NCI-H1694 (cell line): ENCODE measurements around the gene LSM2.

ENCODE experiments used
- DNase-seq: peaks from one replicate; lab custom pipeline; 2025; lab: John Stamatoyannopoulos, UW

LSM2 gene

GRCh38 chr6:31776989-31777666 lies 29.6 kb downstream of the LSM2 start, which contains the start of gene VWA7:
Gene VWA7, minus strand, starts transcription at chr6:31777328. Its CDS starts 549 bp downstream, at chr6:31776779.
- no peak for DNase-seq

- no peak for DNase-seq
These were observed 30.2 kb downstream of the LSM2 start for GRCh38 chr6:31776485-31776988.

- DNase-seq = no peak
These were observed 30.9 kb downstream of the LSM2 start for GRCh38 chr6:31775633-31776484.

- DNase-seq = no peak
These were observed 31.6 kb downstream of the LSM2 start for GRCh38 chr6:31775184-31775583.

DNA sequence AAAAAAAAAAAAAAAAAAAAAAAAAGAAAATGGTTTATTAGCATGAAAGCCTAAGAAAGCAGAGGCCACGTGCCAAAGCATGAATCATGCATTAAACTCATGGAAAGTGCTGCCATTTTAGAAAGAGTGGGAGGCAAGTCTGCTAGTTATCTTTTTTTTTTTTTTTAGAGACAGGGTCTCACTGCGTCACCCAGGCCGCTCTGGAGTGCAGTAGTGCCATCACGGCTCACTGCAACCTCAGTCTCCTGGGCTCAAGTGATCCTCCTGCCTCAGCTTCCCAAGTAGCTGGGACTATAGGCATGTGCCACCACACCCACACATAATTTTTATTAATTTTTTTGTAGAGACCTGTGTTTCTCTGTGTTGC lies 34.8 kb downstream of the LSM2 start:
- no peak for DNase-seq

DNA sequence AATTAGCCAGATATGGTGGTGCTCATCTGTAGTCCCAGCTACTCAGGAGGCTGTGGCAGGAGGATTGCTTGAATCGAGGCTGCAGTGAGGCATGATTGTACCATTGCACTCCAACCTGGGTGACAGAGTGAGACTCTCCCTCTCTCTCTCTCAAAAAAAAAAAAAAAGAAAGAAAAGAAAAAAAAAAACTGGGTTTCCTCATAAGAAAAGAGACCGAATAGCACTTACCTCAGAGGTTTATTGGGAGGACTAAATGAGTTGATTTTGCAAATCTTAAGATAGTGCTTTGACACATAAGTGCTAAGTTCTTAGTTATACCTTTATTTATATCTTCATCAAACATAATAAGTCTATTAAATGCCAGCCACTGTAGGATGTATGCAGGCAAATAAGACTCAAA lies 35.9 kb downstream of the LSM2 start:
- DNase-seq = no peak

- DNase-seq = no peak
These were observed 36.9 kb downstream of the LSM2 start for GRCh38 chr6:31769684-31770371.

GRCh38 chr6:31768363-31769257 lies 38.2 kb downstream of the LSM2 start:
- DNase-seq = no peak

DNA sequence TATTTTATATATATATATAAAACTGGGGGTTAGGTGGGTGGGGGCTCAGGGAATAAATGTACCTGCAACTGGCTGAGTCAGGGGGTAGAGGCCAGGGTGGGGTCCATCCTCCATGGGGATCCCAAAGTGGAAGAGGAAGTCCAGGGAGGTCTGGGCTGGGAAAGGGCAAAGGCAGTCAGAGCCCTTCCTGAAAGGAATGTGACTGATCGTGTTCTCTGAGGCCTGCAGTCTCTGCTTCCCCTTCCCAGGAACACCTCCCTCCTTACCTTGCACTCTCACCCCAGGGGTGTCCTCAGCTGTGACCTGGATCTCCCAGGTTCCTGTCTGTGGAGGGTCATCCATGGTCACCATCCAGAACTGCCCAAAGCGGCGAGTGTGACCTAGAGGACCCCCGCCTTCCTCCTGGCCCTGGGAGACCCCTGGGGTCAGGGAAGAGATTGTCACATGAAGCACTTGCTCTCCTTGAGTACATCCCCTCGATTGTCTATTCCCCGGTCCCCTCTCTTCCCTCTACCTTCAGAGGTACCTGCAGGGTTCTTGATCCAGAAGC lies 39.6 kb downstream of the LSM2 start:
- DNase-seq = no peak

DNA sequence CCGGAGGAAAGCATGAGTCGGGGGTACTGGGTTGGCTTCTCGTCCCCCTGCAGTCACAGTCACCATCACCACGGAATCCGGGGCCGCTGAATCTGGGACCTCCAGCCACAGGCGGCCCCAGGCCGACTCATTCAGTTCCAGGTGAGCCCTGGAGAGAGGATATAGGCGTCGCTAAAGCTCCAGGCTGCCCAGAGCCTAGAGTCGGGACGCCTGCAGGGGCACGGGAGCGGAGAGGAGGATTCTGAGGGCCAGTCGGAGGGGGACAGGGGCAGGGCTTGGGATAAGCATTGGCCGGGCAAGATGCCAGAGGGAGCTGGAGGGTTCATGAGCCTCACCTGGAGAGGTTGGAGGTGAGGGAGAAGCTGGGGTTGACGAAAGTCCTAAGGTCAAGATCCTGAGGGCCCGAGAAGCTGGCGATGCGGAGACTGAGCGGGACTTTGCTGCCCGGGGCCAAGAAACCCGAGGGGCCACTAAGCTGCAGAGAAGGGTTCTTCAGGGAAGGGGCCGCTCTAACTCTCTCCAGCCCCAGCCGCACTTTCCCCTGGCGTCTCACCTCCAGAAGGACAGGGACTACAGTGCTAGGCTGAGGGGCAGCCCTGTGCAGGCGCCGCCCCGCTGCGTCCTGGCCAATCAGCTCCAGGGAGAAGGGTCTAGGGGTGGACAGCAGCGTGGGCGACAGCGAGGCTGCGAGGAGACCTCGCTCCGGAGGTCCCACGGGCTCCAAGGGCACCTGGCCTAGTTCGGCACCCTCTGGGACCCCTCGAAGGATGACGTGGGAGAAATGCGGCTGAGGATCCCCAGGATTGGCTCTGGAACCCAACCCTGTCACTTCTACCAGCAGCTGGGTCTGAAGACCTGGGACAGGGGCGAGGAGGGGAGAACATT lies 40.6 kb downstream of the LSM2 start:
- no peak for DNase-seq

DNA sequence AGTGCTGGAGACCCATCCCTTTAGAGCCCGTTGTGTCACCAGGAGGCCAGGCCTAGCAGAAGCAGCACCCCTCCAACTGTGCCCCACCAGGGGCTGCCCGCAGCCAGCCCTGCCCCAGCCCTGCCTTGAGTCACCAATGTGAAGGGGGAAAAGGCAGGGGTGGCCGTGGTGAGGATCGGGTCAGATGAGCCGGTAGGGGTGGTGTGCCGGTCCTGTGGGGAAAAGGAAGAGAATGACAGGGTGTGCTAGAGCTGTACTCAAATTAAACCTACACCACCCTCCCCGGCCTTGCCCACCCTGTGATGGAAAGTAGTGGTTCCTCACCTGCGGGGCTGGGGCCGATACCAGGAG lies 41.2 kb downstream of the LSM2 start:
- DNase-seq = no peak

- no peak for DNase-seq
These were observed 42.6 kb downstream of the LSM2 start for GRCh38 chr6:31764198-31764597.

DNA sequence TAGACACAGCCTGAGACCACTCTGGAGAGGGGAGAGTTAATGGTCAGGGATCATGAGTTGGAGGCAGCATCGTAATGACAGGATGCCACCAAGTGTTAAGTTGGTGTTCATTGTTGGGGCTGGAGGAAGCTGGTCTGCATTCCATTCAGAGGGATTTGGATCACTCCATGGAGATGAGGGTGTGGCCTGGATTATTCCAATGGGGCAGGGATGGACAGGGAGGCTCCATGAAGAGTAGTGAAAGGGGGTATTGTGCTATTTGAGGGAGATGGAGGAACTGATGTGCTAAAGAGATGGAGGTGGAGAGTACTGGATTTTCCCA lies 43.2 kb downstream of the LSM2 start:
- DNase-seq = no peak

GRCh38 chr6:31762878-31763618 lies 43.7 kb downstream of the LSM2 start:
- DNase-seq = no peak

DNA sequence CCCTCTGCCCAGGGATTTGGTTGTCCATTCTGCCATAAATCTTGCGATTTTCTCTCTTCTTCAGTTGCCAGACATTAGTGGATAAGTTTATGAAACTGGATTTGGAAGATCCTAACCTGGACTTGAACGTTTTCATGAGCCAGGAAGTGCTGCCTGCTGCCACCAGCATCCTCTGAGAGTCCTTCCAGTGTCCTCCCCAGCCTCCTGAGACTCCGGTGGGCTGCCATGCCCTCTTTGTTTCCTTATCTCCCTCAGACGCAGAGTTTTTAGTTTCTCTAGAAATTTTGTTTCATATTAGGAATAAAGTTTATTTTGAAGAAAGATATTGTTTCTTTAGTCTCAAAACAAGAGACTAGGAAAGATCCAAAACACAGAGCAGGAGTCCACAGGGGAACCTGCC lies 44.4 kb downstream of the LSM2 start, which contains the start of gene SAPCD1:
Gene SAPCD1 (plus strand): TSS at position 301 of the 400 bp plus-strand sequence. CDS start 399 bp downstream, outside the sequence.
- no peak for DNase-seq

DNA sequence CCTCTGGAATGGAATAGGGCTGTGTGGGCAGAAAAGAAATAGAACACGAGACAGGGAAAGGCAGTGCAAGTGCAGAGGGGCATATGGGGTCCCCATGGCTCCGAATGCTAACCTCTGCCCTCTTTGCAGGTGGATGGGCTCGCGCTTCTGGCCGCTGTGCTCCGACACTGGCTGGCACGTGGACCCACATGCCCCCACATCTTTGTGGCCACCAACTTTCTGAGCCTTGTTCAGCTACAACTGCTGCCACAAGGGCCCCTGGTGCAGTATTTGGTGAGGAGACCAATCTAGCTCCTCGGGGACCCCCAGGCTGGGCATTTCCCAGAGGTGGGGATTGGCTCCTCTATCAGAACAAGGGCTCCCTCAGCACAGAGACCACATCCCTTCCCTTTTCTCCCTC lies 45.4 kb downstream of the LSM2 start:
- no peak for DNase-seq

GRCh38 chr6:31760790-31761189 lies 46.0 kb downstream of the LSM2 start:
- no peak for DNase-seq

DNA sequence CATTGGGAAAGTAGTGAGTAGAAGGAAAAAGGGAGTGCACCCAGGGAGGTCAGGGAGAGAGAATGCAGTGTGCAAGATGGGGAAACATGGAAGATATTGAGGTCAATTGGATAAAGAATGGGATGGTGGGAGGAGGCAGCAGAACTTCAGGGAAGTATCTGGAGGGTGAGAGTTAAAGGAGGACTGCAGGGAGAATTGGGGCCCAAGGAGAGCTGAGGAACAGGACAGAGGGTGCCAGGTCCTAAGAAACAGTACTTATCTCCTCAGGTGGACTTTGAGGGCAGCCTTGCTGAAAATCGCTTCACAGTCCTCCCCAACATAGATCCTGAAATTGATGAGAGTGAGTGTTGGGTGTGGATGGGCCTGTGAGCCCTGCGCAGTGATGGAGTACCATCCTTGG lies 48.5 kb downstream of the LSM2 start:
- DNase-seq = no peak

DNA sequence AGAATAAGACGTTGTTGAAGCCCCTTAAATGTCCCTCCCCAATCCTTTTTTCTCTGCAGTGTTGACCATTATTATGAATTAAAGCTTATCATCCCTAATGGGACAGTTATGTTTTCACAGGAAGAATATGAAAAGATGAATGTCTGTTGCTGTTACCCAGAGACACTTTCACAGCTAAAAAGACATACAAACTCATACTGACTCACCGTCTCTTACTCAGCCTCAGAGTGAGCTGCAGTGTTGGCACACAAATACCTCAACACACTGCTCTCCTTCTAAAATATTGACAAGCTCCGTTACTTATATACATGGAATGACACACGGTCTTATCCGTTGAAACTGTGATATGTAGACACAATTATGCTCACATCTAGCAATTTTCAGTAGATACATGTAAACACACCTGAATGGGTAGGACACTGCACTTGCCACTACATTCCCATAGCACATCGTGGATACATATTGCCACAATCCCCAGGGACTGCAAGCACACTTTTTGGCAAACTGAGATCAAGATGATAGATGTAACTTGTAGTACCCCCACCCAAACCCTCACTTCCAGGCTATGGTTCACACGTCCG lies 53.9 kb downstream of the LSM2 start:
- no peak for DNase-seq
